Neutrophil (primary cell): ENCODE results near the gene CUTA.

ENCODE experiments used
- H3K27ac ChIP-seq: fragments of 200-600 bp; sonication (generic); 2 replicates; pipeline ENCODE4 v1.5.1; 2016; ENCODE audit warnings: mild to moderate bottlenecking, moderate library complexity
- H3K27me3 ChIP-seq: fragments of 200-600 bp; sonication (generic); 2 replicates; pipeline ENCODE4 v1.6.0; 2016; ENCODE audit warnings: mild to moderate bottlenecking
- H3K36me3 ChIP-seq: fragments of 200-600 bp; sonication (generic); 2 replicates; pipeline ENCODE4 v1.5.1; 2017
- H3K4me1 ChIP-seq, 2 experiments: fragments of 200-600 bp in 1 of 2; sonication (generic) in 1 of 2; 1 replicate in 1 of 2; 2 replicates in 1 of 2; pipeline versions ENCODE4 v1.5.1 to v1.6.1; 2013 to 2016; ENCODE audit warnings: low read depth in 1 of 2, low read length in 1 of 2, mild to moderate bottlenecking in 1 of 2, moderate library complexity in 1 of 2; ENCODE audit not compliant: control insufficient read depth in 1 of 2, insufficient read depth in 1 of 2
- H3K4me3 ChIP-seq, 2 experiments: fragments of 200-600 bp in 1 of 2; sonication (generic) in 1 of 2; 1 replicate in 1 of 2; 2 replicates in 1 of 2; pipeline ENCODE4 v1.5.1; 2013 to 2016; ENCODE audit warnings: low read depth in 1 of 2, low read length in 1 of 2, mild to moderate bottlenecking in 1 of 2, moderate library complexity in 1 of 2
- H3K9me3 ChIP-seq: fragments of 200-600 bp; sonication (generic); 2 replicates; pipeline ENCODE4 v1.5.1; 2016
- TF ChIP-seq, protein P1 (sequence below): fragments of 200-600 bp; sonication (generic); IDR thresholded peaks from 2 replicates; pipeline ENCODE4 v1.5.1; 2016; ENCODE audit warnings: antibody characterized with exemption

The CUTA gene

DNA sequence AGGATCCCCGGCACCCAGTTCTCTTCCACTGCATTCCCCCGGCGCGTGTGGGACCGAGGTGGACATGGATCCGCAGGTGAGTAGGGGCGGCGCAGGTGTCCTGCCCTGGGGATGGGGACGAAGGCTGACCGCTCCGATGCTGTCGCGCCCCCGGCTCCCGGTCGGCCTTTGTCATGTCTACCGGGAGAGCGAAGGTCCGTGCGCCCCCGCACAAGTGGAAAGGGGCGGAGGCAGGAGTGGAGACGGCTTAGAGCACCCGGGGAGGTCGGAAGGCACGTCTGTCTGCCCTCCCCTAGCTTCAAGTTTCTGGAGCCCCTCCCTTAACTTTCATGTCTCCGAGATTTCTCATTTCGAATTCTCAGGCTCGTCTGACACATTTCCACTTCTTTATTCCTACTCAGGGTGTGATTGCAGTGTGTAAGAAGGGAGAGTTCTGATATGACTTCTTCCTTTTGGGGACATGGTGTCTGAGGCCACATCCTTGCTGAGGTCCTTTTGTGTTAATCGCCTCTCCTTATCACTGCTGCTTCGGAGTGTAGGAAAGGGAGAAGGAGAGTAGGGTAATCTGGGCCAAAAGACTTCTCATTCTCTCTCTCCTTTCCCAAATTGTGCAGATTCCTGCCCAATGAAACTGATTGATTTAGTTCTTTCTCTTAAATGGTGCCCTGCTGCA lies 25.8 kb downstream of the CUTA start:
- TF ChIP-seq, protein P1, sequence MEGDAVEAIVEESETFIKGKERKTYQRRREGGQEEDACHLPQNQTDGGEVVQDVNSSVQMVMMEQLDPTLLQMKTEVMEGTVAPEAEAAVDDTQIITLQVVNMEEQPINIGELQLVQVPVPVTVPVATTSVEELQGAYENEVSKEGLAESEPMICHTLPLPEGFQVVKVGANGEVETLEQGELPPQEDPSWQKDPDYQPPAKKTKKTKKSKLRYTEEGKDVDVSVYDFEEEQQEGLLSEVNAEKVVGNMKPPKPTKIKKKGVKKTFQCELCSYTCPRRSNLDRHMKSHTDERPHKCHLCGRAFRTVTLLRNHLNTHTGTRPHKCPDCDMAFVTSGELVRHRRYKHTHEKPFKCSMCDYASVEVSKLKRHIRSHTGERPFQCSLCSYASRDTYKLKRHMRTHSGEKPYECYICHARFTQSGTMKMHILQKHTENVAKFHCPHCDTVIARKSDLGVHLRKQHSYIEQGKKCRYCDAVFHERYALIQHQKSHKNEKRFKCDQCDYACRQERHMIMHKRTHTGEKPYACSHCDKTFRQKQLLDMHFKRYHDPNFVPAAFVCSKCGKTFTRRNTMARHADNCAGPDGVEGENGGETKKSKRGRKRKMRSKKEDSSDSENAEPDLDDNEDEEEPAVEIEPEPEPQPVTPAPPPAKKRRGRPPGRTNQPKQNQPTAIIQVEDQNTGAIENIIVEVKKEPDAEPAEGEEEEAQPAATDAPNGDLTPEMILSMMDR: no peak
- no peaks in the 10 kb centered on the region for H3K9me3 ChIP-seq
- no peaks in the 10 kb centered on the region for H3K27me3 ChIP-seq
- peak overlapping the region; percentile 73 to 80 for H3K4me3 ChIP-seq
- no peaks in the 10 kb centered on the region for H3K36me3 ChIP-seq
- H3K27ac ChIP-seq: peak overlapping the region; percentile 87
- H3K4me1 ChIP-seq: peaks cover 28 to 30% of the 10 kb centered on the region in 2 experiments

DNA sequence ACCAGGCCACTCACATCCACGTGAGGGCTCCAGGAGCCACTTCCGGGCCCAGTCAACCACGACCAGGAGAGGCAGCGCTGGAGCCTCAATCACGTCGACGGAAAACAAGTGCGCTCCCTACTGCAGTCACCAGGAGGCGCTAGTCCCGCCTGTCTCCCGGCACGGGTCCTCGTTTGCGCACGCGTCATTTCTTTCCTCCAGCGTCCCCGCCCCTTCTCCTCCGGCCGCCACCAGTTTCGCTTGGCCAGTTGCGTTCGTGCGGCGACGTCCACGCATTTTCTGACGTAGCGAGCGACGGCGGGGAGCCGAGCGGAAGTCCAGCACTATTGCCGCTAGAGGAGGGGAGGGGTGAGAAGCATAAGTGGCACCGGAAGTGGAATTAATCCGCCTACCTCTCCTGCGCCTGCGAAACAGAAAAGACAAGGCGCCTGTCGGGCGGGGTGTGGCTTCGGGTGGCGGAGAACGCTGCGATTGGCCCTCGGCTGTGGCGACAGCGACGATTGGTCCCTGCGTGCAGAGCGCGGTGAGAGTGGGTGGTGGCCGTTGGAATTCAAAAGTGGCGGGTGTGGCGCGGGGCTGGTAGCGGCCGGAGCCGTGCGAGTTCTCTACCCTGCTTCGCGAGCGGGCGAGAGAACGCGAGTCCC lies 26.5 kb downstream of the CUTA start, which contains the start of gene KIFC1:
Gene KIFC1 (plus strand): TSS at position 546 of the 644 bp plus-strand sequence. CDS start 163 bp downstream, outside the sequence.
- TF ChIP-seq, protein P1: peak; percentile 99
- Histone ChIP-seq H3K4me3 (peak within 1 kb of the TSS; percentile 73 to 80), H3K27ac (peak within 1 kb of the TSS; percentile 87), H3K36me3 (no peaks in the 10 kb centered on the region), H3K9me3 (no peaks in the 10 kb centered on the region), H3K27me3 (no peaks in the 10 kb centered on the region), H3K4me1 (peaks cover 28 to 30% of the 10 kb centered on the region in 2 experiments)

DNA sequence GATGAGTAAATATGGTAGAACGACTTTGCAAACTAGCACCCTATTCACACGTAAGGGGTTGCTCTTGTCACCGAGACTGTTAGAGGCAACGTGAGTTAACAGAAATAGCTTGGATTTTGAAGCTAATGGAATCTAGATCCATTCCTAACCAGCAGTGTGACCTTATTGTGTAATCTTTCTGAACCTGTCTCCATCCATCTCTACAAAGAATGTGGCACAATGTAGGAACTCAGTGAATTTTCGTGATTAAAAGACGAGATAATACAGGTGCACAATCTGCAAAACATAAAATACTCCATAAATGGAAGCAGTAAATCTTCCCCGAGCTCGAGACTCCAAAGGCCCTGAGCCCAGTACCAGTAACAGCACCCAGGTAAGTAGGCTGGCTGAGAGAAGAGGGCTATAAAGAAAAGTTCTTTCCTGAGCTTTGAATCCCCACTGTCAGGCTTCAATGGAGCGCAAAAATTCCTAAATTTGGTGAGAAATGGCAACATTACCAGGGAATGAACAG lies 27.1 kb downstream of the CUTA start:
- peak overlapping the region; percentile 73 to 80 for H3K4me3 ChIP-seq
- TF ChIP-seq, protein P1: no peak
- H3K9me3 ChIP-seq: no peaks in the 10 kb centered on the region

DNA sequence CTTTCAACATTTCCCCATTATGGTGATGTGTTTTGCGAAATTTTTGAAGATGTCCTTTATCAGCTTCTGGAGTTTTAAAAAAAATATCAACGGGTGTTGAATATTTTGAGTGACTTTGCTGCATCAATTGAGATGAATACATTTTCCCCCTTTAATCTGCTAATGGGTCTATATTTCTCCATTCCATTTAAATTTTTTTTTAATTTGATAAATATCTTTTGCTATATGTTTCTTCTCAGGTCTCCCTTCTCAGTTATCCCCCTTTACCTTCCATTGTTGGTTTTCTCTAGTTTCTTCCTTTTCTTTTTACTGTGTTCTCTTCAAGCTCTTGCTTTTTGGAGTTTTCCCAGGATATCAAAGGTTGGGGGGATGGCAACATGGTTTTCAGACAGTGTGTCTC lies 27.7 kb downstream of the CUTA start:
- no peak overlapping the region for H3K4me3 ChIP-seq
- H3K27ac ChIP-seq: peak overlapping the region; percentile 87
- H3K4me1 ChIP-seq: peaks cover 28 to 30% of the 10 kb centered on the region in 2 experiments
- TF ChIP-seq, protein P1: no peak
- H3K27me3 ChIP-seq: no peaks in the 10 kb centered on the region
- no peaks in the 10 kb centered on the region for H3K36me3 ChIP-seq
- H3K9me3 ChIP-seq: no peaks in the 10 kb centered on the region

More for the DNA sequence above, 27.1 kb downstream of the CUTA start:
- Histone ChIP-seq H3K36me3 (no peaks in the 10 kb centered on the region), H3K27me3 (no peaks in the 10 kb centered on the region), H3K27ac (peak overlapping the region; percentile 87), H3K4me1 (peaks cover 28 to 30% of the 10 kb centered on the region in 2 experiments)

DNA sequence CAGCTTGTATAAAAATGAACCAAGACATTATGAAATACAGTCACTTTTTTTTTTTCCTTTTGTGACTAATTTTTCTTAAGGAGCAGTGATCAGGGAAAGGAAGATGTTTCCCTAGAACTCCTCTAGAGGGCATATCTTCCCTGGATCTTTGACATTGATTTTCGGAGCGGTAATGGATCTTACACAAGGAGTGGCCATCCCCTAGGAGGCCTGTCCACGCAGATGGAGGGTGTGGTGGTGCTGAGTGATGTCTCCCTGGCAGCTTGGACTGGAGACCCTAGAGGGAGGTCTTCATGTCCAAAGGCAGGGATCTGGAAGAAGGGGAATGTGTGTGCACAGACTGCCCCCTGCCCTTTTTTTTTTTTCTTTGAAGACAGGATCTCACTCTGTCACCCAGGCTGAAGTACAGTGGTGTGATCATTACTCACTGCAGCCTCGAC lies 33.3 kb downstream of the CUTA start:
- no peaks in the 10 kb centered on the region for H3K9me3 ChIP-seq
- no peaks in the 10 kb centered on the region for H3K36me3 ChIP-seq
- H3K4me3 ChIP-seq: no peak overlapping the region
- no peak overlapping the region for H3K27ac ChIP-seq
- H3K27me3 ChIP-seq: no peaks in the 10 kb centered on the region
- TF ChIP-seq, protein P1: no peak
- H3K4me1 ChIP-seq: no peaks in the 10 kb centered on the region
